GM10847 (cell line): ENCODE results near the gene TUBA8.

Experiments
- POLR2A ChIP-seq: IDR thresholded peaks from 2 replicates; pipeline ENCODE4 v1.6.1; 2011; ENCODE audit not compliant: insufficient read length; ENCODE audit errors: extremely low read depth

Gene TUBA8

GRCh38 chr22:18091916-18092526, 18.6 kb upstream of the TUBA8 start:
- TF ChIP-seq POLR2A, result no peak

GRCh38 chr22:18093661-18094060, 16.9 kb upstream of the TUBA8 start:
- TF ChIP-seq POLR2A, result no peak

- TF ChIP-seq POLR2A, result no peak
Measured at GRCh38 chr22:18095101-18095805, 15.4 kb upstream of the TUBA8 start.

- TF ChIP-seq POLR2A, result no peak
Measured at GRCh38 chr22:18096823-18097222, 13.8 kb upstream of the TUBA8 start.

- TF ChIP-seq POLR2A, result no peak
Measured at GRCh38 chr22:18100781-18101180, 9.8 kb upstream of the TUBA8 start.

- no peak for TF ChIP-seq POLR2A
Measured at GRCh38 chr22:18101536-18101935, 9.1 kb upstream of the TUBA8 start.

- no peak for TF ChIP-seq POLR2A
Measured at GRCh38 chr22:18103527-18104269, 6.9 kb upstream of the TUBA8 start.

GRCh38 chr22:18104566-18104965, 6.0 kb upstream of the TUBA8 start:
- TF ChIP-seq POLR2A, result no peak

GRCh38 chr22:18108187-18108586, 2.4 kb upstream of the TUBA8 start:
- no peak for TF ChIP-seq POLR2A

GRCh38 chr22:18109410-18110193, 1.0 kb upstream of the TUBA8 start:
- TF ChIP-seq POLR2A, result no peak

- no peak for TF ChIP-seq POLR2A
Measured at GRCh38 chr22:18110954-18111758, 547 bp downstream of the TUBA8 start.

GRCh38 chr22:18111759-18112330, 1.2 kb downstream of the TUBA8 start:
- no peak for TF ChIP-seq POLR2A

GRCh38 chr22:18112440-18112839, 1.8 kb downstream of the TUBA8 start:
- no peak for TF ChIP-seq POLR2A

GRCh38 chr22:18113680-18114394, 3.2 kb downstream of the TUBA8 start:
- TF ChIP-seq POLR2A, result no peak
